IMR-90 (cell line): Measurements from ENCODE around the gene PET100. TPM values are rescaled to one million over a fixed set of nuclear protein-coding genes. Genes with fewer than 3 reads are reported as not detected.

Experiments
- ATAC-seq: fragments of 200-7000 bp; cut with Tn5 transposase; 2 replicates; pipeline ENCODE4 v1.9.1; 2020; ENCODE audit warnings: low read depth, mild to moderate bottlenecking, moderate library complexity
- BruUV-seq: library from RNA; stranded (reverse); fragments of 400-500 nt; replicated peaks from 2 replicates; lab custom pipeline; 2021; lab: Mats Ljungman, UMichigan
- CTCF ChIA-PET: fragments of 300-600 bp; formaldehyde crosslinking; extraction: SDS; loops from one replicate; lab custom pipeline; 2021; ENCODE audit warnings: antibody characterized with exemption; lab: Yijun Ruan, JAX
- POLR2A ChIA-PET: fragments of 300-600 bp; sonication (Branson Sonifier 250); formaldehyde crosslinking; loops from one replicate; lab custom pipeline; 2022; ENCODE audit warnings: antibody characterized with exemption; ENCODE audit not compliant: unreplicated experiment; lab: Charles Lee
- DNase-seq: peaks from one replicate; pipeline ENCODE4 v3.0.0; 2013
- H2AFZ ChIP-seq: replicated peaks from 2 replicates; pipeline ENCODE3; 2013; ENCODE audit warnings: low read length, mild to moderate bottlenecking; ENCODE audit not compliant: poor library complexity
- H2AK5ac ChIP-seq: 2 replicates; pipeline ENCODE4 v1.6.1; 2013; ENCODE audit warnings: low read depth, low read length, inconsistent platforms
- H2AK9ac ChIP-seq: replicated peaks from 2 replicates; pipeline ENCODE3; 2013; ENCODE audit warnings: mild to moderate bottlenecking, low read depth, low read length, moderate library complexity; ENCODE audit not compliant: poor library complexity
- H2BK120ac ChIP-seq: 2 replicates; pipeline ENCODE4 v1.6.1; 2013; ENCODE audit warnings: low read depth, low read length, inconsistent platforms
- H2BK15ac ChIP-seq: 3 replicates; pipeline ENCODE4 v1.6.1; 2013; ENCODE audit warnings: low read depth, low read length, inconsistent platforms
- H2BK20ac ChIP-seq: 2 replicates; pipeline ENCODE4 v1.6.1; 2013; ENCODE audit warnings: low read depth, mild to moderate bottlenecking, inconsistent platforms, low read length, moderate library complexity
- H2BK5ac ChIP-seq: 2 replicates; pipeline ENCODE4 v1.6.1; 2013; ENCODE audit warnings: mild to moderate bottlenecking, low read depth, low read length, inconsistent platforms; ENCODE audit not compliant: poor library complexity, severe bottlenecking
- H3K14ac ChIP-seq: replicated peaks from 2 replicates; pipeline ENCODE4 v1.6.1; 2013; ENCODE audit warnings: low read depth, low read length, inconsistent platforms
- H3K18ac ChIP-seq: 2 replicates; pipeline ENCODE4 v1.6.1; 2013; ENCODE audit warnings: low read depth, low read length, control low read depth
- H3K23ac ChIP-seq: 2 replicates; pipeline ENCODE4 v1.6.1; 2013; ENCODE audit warnings: low read depth, low read length, inconsistent platforms
- H3K27ac ChIP-seq: 2 replicates; pipeline ENCODE4 v1.5.1; 2013; ENCODE audit warnings: mild to moderate bottlenecking, control low read depth, low read length; ENCODE audit not compliant: insufficient read depth
- H3K27me3 ChIP-seq: 2 replicates; pipeline ENCODE4 v1.6.1; 2013; ENCODE audit warnings: low read length; ENCODE audit not compliant: control insufficient read depth, insufficient read depth
- H3K36me3 ChIP-seq: 2 replicates; pipeline ENCODE4 v1.6.1; 2013; ENCODE audit warnings: low read length, mixed read lengths; ENCODE audit not compliant: control insufficient read depth, insufficient read depth
- H3K4ac ChIP-seq: 2 replicates; pipeline ENCODE4 v1.6.1; 2013; ENCODE audit warnings: low read depth, low read length, inconsistent platforms
- H3K4me1 ChIP-seq: 2 replicates; pipeline ENCODE4 v1.6.1; 2013; ENCODE audit warnings: low read length, mixed read lengths; ENCODE audit not compliant: control insufficient read depth, insufficient read depth
- H3K4me2 ChIP-seq: 2 replicates; pipeline ENCODE4 v1.6.1; 2013; ENCODE audit warnings: low read depth, mild to moderate bottlenecking, control low read depth, low read length, moderate library complexity
- H3K4me3 ChIP-seq: 2 replicates; pipeline ENCODE4 v1.5.1; 2013; ENCODE audit warnings: low read depth, mild to moderate bottlenecking, control low read depth, low read length, moderate library complexity; ENCODE audit not compliant: insufficient read depth
- H3K56ac ChIP-seq: 2 replicates; pipeline ENCODE4 v1.6.1; 2013; ENCODE audit warnings: low read length, inconsistent platforms; ENCODE audit not compliant: insufficient read depth; ENCODE audit errors: extremely low read depth
- H3K79me1 ChIP-seq, 2 experiments: 2 replicates each; pipeline ENCODE4 v1.6.1; 2013; ENCODE audit warnings: low read length in 2 of 2, inconsistent platforms in 1 of 2, low read depth in 1 of 2
- H3K9ac ChIP-seq: 2 replicates; pipeline ENCODE4 v1.6.1; 2013; ENCODE audit warnings: low read depth, low read length, control low read depth
- H3K9me1 ChIP-seq: 2 replicates; pipeline ENCODE4 v1.6.1; 2013; ENCODE audit warnings: low read length, inconsistent platforms; ENCODE audit not compliant: insufficient read depth
- H3K9me3 ChIP-seq: 2 replicates; pipeline ENCODE4 v1.6.1; 2013; ENCODE audit warnings: low read length; ENCODE audit not compliant: control insufficient read depth, insufficient read depth
- H4K20me1 ChIP-seq: 2 replicates; pipeline ENCODE4 v1.6.1; 2013; ENCODE audit warnings: low read length, inconsistent platforms; ENCODE audit not compliant: insufficient read depth
- H4K5ac ChIP-seq: 2 replicates; pipeline ENCODE4 v1.6.1; 2013; ENCODE audit warnings: mild to moderate bottlenecking, low read depth, low read length, control low read depth
- H4K8ac ChIP-seq, 2 experiments: 2 replicates each; pipeline ENCODE4 v1.6.1; 2013; ENCODE audit warnings: low read depth in 2 of 2, low read length in 2 of 2, control low read depth in 1 of 2, inconsistent platforms in 1 of 2
- H4K91ac ChIP-seq: 2 replicates; pipeline ENCODE4 v1.6.1; 2013; ENCODE audit warnings: low read depth, low read length, inconsistent platforms; ENCODE audit not compliant: insufficient read depth
- ELK1 ChIP-seq: fragments of 150-350 bp; IDR thresholded peaks from 2 replicates; pipeline ENCODE4 v1.6.1; 2016; ENCODE audit warnings: low read depth, mild to moderate bottlenecking, low read length, moderate library complexity, borderline replicate concordance
- RAD21 ChIP-seq: IDR thresholded peaks from 2 replicates; pipeline ENCODE4 v1.6.1; 2012; ENCODE audit warnings: low read length, improper control_type of control experiment
- WGBS, 2 experiments: methylation state at CpG; one replicate each; pipeline versions ENCODE4 v1.1.5 to v1.1.7; 2013; ENCODE audit warnings: missing lambda C conversion rate in 2 of 2; ENCODE audit not compliant: insufficient read length in 1 of 2; ENCODE audit errors: extremely low coverage in 2 of 2; 5-methylcytosine and 5-hydroxymethylcytosine counted together
- dilution Hi-C: fragments of 300-500 bp; cut with HindIII; formaldehyde crosslinking; loops from one replicate; pipeline ENCODE4 v1.14.3; 2018; ENCODE audit warnings: low sequenced_read_pairs; ENCODE audit not compliant: unreplicated experiment
- in situ Hi-C: fragments of 300-500 bp; cut with MboI; formaldehyde crosslinking; loops from 3 replicates; pipeline ENCODE4 v1.14.3; 2019; ENCODE audit warnings: low sequenced_read_pairs, inconsistent platforms, mixed read lengths
- intact Hi-C: fragments of 100-400 bp; cut with micrococcal nuclease; formaldehyde crosslinking; loops from 2 replicates; pipeline ENCODE4 v1.10.0; 2022
- polyA plus RNA-seq, 3 experiments: library from polyadenylated mRNA; depleted of rRNA; stranded (reverse); fragments of >200 nt; gene quantifications; 2 replicates each; pipeline ENCODE4 v1.2.3, GENCODE V29; 2012; ENCODE audit warnings: low replicate concordance in 1 of 3
- total RNA-seq: library from RNA; depleted of rRNA; stranded (reverse); fragments of >200 nt; gene quantifications from 2 replicates; pipeline ENCODE4 v1.2.3, GENCODE V29; 2012

PET100 gene
- total and polyA plus RNA-seq, 2 of the 4 experiments (the other 2 are of a cell fraction): 1.4 to 31.4 TPM

- no peak overlapping the region for H3K4ac ChIP-seq
- no peak overlapping the region for H2BK120ac ChIP-seq
- H3K14ac ChIP-seq: no peak overlapping the region
- no peak overlapping the region for H4K5ac ChIP-seq
- no peak overlapping the region for H3K56ac ChIP-seq
- H3K27me3 ChIP-seq: peaks cover 7% of the 10 kb centered on the region; the same call in 1 of the 2 replicates
- WGBS, 2 experiments: 90% methylated on average over 22 of the region's 26 CpGs; no CpG with 5 or more reads in 1 of the 2 experiments
- no peak overlapping the region for H3K23ac ChIP-seq
- no peaks in the 10 kb centered on the region for H3K9me3 ChIP-seq
- intact Hi-C loops (no loop called here), dilution Hi-C loops (no loop called here), in situ Hi-C loops (no loop called here)
- no peak overlapping the region for H3K18ac ChIP-seq
- H3K27ac ChIP-seq: no peak overlapping the region
- no peak overlapping the region for H2BK20ac ChIP-seq
- no peak for TF ChIP-seq ELK1
- TF ChIP-seq RAD21: no peak
- no peak overlapping the region for H4K8ac ChIP-seq
- no peak overlapping the region for H2AK9ac ChIP-seq
- H2BK5ac ChIP-seq: no peak overlapping the region
- POLR2A ChIA-PET: no interaction called here
- H3K9ac ChIP-seq: no peak overlapping the region
- no peaks in the 10 kb centered on the region for H3K4me1 ChIP-seq
- H3K4me2 ChIP-seq: no peak overlapping the region
- H3K79me1 ChIP-seq: no peaks in the 10 kb centered on the region
- no peak overlapping the region for H4K91ac ChIP-seq
- H2BK15ac ChIP-seq: no peak overlapping the region
- H4K20me1 ChIP-seq: no peaks in the 10 kb centered on the region
- CTCF ChIA-PET: no interaction called here
- H2AK5ac ChIP-seq: no peak overlapping the region
- H3K36me3 ChIP-seq: no peaks in the 10 kb centered on the region
- H3K9me1 ChIP-seq: no peaks in the 10 kb centered on the region
- DNase-seq (no peak), ATAC-seq (no peak)
- BruUV-seq: no TSS peak
- no peak overlapping the region for H2AFZ ChIP-seq
- H3K4me3 ChIP-seq: no peak overlapping the region
Measured at GRCh38 chr19:7647156-7647555, 17.6 kb downstream of the PET100 start.
